ENCODE results near the gene TOM1L2.
"Not testable (repeated sequence)": the region's sequence is repeated elsewhere in the genome, so short reads cannot be mapped to it uniquely, and the experiment has no call there.

Gene TOM1L2

GRCh38 chr17:17942846-17943245, 29.4 kb downstream of the TOM1L2 start:
- DNase-seq: no peak

DNA sequence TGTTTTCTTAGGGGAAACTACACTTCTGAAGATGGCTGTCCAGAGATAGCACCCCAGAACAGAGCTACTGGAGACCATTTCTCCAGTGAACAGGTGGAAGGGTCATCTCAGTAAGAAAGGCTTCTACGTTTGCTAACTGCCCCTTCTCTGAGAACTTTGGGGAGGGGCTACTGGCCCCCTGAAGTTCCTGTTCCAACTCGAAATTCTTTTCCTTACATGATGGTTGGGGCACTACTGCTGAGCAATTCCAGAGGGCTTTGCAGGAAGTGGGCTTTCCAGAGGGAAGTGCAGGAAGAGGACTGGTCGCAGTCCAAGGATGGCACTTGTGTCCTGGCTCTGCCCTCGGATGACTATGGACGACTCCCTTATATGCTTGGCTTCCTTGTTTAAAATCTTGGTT, 31.2 kb downstream of the TOM1L2 start:
- no peak for DNase-seq

DNA sequence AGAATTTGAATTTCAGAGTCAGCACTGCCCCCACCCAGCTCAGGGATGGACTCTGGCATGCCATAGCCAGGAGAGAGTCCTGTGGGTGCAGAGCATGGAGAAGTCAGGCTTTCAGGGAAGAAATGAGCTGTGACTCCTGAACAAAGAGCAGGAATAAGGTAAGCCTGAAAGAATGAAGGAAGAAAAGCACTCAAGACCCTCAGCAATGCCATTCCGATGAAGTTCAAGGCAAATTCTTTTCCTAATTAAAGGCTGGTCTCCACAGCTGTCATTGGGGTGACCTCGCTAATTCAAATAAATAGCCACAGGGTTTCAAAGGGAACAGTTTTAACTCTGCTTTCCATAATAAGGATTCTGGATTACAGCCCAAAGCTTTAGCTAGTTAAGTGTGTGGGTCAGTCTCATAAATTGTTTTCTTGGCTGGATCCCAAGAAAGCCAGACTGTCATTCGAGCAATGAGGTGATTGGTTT, 31.7 kb downstream of the TOM1L2 start:
- no peak for DNase-seq

DNA sequence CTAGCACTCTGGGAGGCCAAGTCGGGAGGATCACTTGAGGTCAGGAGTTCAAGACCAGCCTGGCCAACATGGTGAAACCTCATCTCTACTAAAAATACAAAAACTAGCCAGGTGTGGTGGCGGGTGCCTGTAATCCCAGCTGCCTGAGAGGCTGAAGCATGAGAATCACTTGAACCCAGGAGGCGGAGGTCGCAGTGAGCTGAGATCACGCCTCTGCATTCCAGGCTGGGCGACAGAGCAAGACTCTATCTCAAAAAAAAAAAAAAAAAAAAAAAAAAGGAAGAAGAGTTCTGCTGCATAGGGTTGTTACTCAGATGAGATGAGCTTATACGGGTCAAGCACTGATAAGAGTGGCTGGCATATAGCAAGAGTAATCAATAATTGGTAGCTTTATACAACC, 32.3 kb downstream of the TOM1L2 start:
- DNase-seq: not testable (repeated sequence)

DNA sequence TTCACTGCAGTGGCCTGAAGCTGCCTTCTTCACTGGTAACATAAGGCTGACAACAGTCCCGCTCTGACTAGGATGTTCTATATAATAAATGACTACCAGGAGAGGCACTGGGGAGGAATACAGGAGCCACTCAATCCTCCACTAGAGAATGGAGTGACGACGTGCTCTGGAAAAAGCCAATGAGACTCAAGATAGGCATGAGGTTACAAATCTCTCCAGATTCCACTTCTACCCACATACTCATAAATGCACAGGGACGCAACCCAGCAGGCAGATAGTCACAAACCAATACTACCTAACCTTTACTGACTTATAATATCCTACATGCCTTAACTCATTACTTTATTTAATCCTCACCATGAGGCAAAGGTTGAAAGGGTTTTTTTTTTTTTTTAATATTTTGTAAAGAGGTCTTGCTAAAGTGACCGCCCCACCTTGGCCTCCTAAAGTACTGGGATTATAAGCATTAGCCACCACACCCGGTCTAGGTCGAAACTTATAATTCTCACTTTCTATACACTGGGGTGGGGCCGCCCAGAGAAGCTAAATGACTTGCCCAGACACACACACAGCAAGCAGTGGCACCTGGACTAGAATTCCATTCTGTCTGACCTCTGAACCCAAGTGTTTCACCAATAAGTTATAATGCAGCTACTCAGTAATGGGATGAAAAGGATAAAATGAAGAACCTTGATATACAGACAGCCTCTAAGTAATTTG, 33.7 kb downstream of the TOM1L2 start:
- no peak for DNase-seq

- DNase-seq: no peak
Observed at GRCh38 chr17:17937958-17938357, 34.2 kb downstream of the TOM1L2 start.

GRCh38 chr17:17937201-17937853, 34.9 kb downstream of the TOM1L2 start:
- peak; percentile 38 to 65 for DNase-seq

DNA sequence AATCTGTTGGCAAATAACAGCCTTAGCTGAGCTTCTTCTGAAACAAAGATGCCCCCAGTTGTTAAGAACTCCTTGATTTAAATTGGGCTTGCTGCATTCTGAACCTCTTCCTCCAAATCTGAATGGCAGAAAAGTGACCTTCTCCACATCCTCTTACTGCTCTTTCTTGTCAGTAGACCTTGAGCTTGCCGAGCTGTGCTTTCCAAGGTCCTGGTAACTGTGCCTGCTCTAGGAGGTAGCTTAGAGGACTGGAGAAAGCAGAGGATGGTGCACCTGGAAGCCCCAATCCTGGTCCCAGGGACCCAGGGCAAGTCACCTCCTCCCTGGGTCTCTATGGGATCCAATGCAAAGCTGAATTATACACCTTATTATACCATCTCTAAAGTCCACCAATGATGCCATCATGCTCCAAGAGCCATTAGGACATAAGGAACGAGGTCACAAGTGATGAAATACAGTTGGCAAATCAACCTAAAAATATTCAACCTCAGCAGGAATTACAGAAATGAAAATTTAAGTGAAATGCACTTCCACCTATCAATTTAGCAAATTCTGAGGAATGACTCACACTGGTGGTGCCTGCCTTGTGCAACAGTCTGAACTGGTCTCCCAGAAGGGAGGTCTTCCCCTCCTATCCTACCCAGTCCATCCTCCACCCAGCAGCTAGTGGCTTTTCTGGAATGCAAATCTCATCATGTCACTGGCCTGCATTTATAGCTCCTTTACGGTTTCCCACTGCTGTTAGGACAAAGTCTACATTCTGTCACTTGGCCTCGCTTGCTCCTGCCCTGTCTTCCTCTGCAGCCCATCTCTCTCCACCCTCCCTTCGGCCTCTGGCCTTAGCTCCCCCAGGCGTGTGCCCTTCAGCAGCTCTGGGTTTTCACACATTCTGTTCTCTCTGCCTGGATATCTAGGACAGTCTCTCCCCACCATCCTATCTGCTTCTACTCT, 36.6 kb downstream of the TOM1L2 start:
- DNase-seq: peak; percentile 92 to 96

- DNase-seq: peak; percentile 40 to 69
Observed at GRCh38 chr17:17934806-17935205, 37.4 kb downstream of the TOM1L2 start.

DNA sequence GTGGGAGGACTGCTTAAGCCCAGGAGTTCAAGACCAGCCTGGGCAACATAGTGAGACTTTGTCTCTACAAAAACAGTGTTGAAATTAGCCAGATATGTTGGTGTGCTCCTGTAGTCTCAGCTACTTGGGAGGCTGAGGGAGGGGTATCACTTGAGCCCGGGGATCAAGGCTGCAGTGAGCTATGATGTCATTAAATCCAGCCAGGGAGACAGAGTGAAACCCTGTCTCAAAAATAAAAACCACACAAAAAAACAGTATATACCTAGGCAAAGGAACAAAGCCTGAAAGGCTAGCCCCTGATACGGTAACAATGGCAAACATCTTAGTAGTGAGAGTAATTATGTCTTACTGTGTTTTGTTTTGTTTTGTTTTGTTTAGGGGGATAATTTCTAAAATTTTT, 38.0 kb downstream of the TOM1L2 start:
- DNase-seq: no peak

DNA sequence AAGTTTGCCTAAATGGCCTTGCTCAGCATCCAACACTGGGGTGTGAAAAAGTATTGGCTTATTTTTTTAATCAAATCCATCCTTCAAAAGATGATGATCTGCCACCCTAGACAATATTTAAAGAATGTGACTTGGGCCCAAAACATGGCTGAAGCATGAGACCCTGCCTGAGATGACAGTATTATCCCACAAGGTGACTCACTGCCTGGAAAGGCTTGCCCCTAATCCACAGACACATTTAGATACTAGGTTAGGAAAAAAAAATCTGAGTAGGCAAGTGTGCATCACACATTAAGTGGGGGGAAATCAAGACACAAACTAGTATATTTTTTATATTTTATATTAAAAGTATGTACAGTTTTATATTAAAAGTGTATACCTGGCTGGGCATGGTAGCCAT, 38.4 kb downstream of the TOM1L2 start:
- DNase-seq: no peak

DNA sequence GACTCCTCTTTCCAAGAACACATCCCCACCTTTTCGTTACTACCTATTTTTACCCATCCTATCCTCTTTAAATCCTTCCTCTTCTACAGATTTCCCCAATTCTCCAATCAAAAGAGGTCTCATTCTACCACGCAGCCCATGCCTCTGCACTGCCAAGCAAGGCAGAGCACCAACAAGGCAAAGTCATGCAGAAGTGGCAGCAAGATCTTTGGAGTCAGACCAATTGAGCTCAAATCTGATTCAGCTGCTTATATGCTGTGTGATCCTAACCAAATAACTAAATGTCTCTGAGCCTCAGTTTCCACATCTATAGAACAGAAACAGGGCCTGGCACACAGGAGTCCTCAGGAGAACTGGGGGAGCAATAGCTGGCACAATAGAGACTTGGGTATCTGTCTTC, 41.0 kb downstream of the TOM1L2 start:
- DNase-seq: no peak

DNA sequence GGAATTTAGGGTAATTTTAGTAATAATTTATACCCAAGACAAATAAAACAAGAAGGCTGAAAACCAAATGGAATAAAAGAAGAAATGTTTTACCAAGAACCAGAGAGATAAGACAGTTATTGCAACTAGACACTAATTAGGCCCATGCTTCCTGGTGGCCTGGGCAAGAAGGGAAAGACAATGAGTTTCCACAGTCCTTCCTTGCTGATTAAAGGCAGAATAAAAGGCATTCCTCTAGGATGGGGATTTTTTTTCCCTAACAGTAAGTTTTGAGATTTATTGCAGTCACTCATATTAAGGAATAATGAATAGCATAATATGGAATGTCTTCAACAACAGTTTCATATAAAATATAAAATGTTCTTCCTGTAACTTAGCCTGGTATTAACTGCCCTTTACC, 41.5 kb downstream of the TOM1L2 start:
- DNase-seq: no peak

- no peak for DNase-seq
Observed at GRCh38 chr17:17929655-17930380, 42.4 kb downstream of the TOM1L2 start.

DNA sequence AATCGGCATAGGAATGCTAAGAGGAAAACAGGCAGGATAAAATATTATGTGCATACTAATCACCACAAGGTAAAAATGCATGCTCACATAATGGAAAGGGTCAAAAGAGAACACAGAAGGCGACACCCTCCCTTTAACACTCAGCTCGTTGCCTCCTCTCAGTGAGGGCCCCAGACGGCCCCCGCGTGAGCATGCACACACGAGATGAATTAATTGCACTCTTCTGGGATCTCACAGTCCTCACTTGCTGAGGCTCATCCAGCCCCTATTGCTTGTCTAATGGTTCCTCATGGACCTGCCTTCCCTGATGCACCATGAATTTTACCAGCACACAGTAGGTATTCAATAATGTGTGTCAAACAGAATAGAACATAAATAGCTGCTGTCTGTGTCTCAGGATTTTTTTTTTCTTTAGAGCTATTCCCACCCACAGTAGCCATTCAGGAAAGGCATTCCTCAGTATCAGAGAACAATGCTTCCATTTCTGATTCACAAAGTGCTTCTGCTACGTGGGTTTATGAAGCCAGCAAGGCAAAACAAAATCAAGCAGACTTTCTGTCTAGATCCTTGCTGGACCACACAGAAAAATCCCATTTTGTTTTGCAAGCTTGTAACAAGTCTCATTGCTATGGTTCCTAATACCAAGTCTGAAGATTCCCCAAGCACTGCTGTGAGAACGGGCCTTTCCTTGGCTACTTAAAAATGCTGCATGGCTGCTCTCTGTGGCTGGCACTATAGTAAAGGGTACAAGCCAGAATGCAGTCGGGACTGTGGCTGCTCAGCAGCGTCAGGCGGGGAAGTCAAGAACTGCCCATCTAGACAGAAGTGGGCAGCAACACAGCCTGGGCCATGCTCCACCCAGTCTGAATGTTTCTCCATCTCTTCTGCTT, 43.6 kb downstream of the TOM1L2 start:
- DNase-seq: no peak

DNA sequence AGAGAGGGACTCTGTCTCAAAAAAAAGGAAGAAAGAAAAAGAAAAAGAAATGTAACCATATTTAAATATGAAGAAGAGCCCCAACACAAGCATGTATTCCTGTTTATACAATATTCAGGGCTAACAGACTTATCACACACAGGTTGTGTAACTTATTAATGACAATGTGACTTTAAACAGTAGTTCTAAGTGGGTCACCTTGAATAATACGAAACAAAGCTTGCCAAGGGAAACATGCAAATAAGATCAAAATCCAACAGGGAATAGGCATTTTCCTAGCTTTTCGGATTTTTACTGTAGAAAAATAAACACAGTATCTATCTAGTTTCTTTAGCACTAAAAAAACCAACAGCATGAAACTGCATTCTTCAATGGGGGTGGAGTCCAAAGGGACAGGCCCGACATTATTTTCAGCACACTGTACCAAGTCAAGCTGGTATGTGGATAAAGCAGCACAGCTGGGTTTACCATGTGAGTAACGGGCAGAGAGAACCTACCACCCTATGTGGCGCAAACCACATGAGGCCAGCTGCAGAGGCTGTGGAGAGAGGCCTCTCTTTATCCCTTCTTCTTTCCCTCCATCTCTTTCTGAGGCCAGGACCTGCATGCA, 45.3 kb downstream of the TOM1L2 start:
- no peak for DNase-seq

DNA sequence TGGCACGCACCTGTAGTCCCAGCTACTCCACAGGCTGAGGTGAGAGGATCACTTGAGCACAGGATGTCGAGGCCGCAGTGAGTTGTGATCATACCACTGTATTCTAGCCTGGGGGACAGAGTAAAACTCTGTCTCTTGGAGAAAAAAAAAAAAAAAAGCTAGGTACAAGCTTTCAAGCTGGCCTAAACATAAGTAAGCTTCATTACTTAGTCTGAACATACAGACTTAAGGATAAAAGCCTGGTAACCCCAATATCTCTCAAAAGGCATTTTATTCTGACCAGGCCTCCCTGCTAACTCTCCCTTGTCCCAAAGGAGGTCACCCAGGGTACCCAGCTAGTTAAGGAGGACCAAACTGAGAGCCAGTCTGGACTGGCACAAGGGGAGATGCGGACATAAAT, 46.2 kb downstream of the TOM1L2 start:
- DNase-seq: no peak

- peak; percentile 31 to 52 for DNase-seq
Observed at GRCh38 chr17:17924857-17925250, 47.3 kb downstream of the TOM1L2 start.

DNA sequence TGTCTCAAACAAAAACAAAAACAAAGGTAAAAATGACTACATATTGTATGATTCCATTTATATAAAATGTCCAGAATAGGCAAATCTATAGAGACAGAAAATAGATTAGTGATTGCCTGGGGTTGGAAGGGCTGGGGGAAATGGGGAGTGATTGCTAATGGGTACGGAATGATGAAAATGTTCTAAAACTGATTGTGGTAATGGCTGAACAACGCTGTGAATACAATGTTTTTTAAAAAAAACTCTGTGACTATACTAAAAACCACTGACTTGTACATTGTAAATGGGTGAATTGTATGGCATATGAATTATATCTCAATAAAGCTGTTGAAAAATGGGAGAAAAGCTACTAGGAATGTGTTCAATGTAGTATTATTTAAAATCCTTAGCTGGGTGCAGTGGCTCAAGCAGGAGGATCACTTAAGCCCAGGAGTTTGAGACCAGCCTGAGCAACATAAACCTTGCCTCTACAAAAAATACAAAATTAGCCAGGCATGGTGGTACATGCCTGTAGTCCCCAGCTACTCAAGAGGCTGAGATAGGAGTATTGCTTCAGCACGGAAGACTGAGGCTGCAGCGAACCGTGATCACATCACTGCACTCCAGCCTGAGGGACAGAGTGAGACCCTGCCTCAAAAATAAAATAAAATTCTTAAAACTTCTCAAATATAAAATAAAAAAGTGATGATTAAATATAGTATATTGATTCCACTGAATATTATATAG, 47.9 kb downstream of the TOM1L2 start:
- no peak for DNase-seq

DNA sequence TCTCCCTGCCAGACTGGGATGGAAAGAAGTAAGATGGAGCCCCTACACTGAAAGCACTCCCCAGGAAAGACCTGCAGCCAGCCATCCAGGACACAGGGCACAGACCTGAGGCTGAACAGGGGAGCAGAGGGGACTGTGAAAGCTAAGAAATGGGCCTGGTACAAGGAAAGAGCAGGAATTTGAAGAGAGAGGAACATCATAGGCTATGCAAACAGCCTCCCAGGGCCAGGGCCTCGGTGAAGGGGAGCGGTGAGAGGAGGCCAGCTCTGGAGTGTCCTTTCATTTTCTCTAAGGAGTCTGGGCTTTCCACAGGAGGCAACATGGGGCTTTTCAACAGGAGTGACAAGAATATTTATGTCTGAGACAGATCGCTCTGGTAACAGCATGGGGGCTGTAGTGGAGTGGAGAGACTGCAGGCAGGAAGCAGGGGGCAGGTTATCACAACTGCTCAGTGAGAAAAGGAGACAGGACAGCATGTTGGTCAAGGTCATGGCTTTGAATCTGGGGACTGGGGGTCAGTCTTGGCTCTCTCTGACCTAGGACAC, 50.1 kb downstream of the TOM1L2 start:
- DNase-seq: no peak
